Esophagus squamous epithelium (tissue), 5 donors: ENCODE data around the gene KLKB1. TPM values are rescaled to one million over a fixed set of nuclear protein-coding genes. Genes with fewer than 3 reads are reported as not detected.
"Not testable (repeated sequence)": the region's sequence is repeated elsewhere in the genome, so short reads cannot be mapped to it uniquely, and the experiment has no call there.

Source experiments
- DNase-seq: peaks from one replicate; lab custom pipeline; 2025; lab: John Stamatoyannopoulos, UW
- H3K27ac ChIP-seq, 4 donors: fragments of 200-600 bp; sonication (generic); one replicate each; pipeline ENCODE4 v1.5.1; 2016 to 2019; ENCODE audit warnings: mild to moderate bottlenecking in 1 of 4
- H3K27me3 ChIP-seq, 4 donors: fragments of 200-600 bp; sonication (generic); 1 replicate in 3 of 4; 2 replicates in 1 of 4; pipeline versions ENCODE4 v1.5.1 to v1.6.0; 2017 to 2021; ENCODE audit warnings: antibody characterized with exemption in 1 of 4
- H3K36me3 ChIP-seq, 3 donors: fragments of 200-600 bp; sonication (generic); one replicate each; pipeline ENCODE4 v1.5.1; 2016 to 2019
- H3K4me1 ChIP-seq, 3 donors: fragments of 200-600 bp; sonication (generic); one replicate each; pipeline ENCODE4 v1.5.1; 2017 to 2019
- H3K4me3 ChIP-seq, 4 donors: fragments of 200-600 bp; sonication (generic); 1 replicate in 3 of 4; 2 replicates in 1 of 4; pipeline ENCODE4 v1.5.1; 2016 to 2019; ENCODE audit warnings: mild to moderate bottlenecking in 2 of 4, moderate library complexity in 1 of 4
- H3K9me3 ChIP-seq, 3 donors: fragments of 200-600 bp; sonication (generic); one replicate each; pipeline ENCODE4 v1.5.1; 2016 to 2019
- CTCF ChIP-seq, 6 experiments: fragments of 450-650 bp in 4 of 6; fragments of 200-600 bp in 2 of 6; sonication (generic) in 2 of 6; IDR thresholded peaks; one replicate each; pipeline ENCODE4 v1.5.1; 2016 to 2019; ENCODE audit warnings: antibody characterized with exemption in 6 of 6, mild to moderate bottlenecking in 4 of 6, moderate library complexity in 4 of 6
- POLR2A ChIP-seq, 4 donors: fragments of 450-650 bp; IDR thresholded peaks; one replicate each; pipeline ENCODE4 v1.6.1; 2017; ENCODE audit warnings: antibody characterized with exemption in 4 of 4, mild to moderate bottlenecking in 4 of 4, moderate library complexity in 3 of 4
- WGBS, 2 donors: methylation state at CpG; one replicate each; pipeline ENCODE4 v1.1.5; 2018; 5-methylcytosine and 5-hydroxymethylcytosine counted together
- intact Hi-C: fragments of 100-400 bp; cut with DNase I; formaldehyde crosslinking; loops from one replicate; pipeline ENCODE4 v1.15.0; 2022
- total RNA-seq, 4 donors: library from RNA; depleted of rRNA; stranded (reverse); fragments of >200 nt; gene quantifications; one replicate each; pipeline ENCODE4 v1.1.0, GENCODE V29; 2016
- donor health status: DM: yes; HTN: yes; CAD: no.

The KLKB1 gene
- total RNA-seq, 4 donors from 2014 or later = 0.57 to 2.0 TPM; not detected in 2

GRCh38 chr4:186265683-186266652 is 38.7 kb downstream of the KLKB1 start, which contains the start of gene F11:
Gene F11, plus strand, starts transcription at chr4:186266189. Its CDS starts 948 bp downstream, at chr4:186267137.
- Histone ChIP-seq H3K27ac (no peak within 1 kb of the TSS), H3K4me1 (peaks cover 0 to 1% (median 0%) of the 10 kb centered on the region in 3 donors), H3K36me3 (no peaks in the 10 kb centered on the region), H3K27me3 (no peaks in the 10 kb centered on the region), H3K9me3 (no peaks in the 10 kb centered on the region), H3K4me3 (no peak within 1 kb of the TSS)
- WGBS, 2 donors = 68 to 74% methylated on average over 10 of the region's 10 CpGs
- no peak for DNase-seq
- TF ChIP-seq CTCF (IDR thresholded peaks at IDR 0.05) (no peak), POLR2A (IDR thresholded peaks at IDR 0.05) (no peak)
- intact Hi-C loops = no loop called here

DNA sequence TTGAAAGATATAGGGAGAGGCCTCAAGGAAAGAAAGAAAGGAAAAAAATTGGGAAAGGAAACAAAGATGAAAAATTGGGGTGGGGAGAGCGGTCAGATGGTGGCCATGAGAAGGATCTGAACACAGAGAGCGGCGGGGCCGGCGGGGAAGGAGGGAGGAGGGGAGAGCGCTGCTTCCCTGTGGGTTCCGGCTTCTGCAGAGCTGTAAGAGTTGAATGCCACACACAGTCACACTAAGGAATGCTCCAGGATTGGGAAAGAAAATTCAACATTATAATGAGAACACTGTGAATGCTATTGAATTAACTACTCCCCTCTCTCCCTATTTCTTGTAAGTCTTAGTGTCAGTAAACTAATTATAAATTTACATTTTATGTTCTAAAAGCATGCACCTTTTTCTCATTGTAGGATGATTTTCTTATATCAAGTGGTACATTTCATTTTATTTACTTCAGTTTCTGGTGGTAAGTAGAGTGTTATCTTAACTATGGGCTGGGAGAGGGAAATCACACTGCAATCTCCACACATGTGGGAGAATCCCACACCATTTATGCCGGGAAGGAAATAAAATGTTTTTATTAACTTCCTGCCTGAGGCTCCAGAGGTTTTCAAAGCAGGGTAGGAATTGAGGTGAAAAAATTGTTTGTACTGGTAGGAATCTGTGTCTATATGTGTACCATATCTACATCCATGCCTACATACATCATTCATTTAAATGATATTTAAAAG is 39.6 kb downstream of the KLKB1 start:
- H3K36me3 ChIP-seq = no peaks in the 10 kb centered on the region
- intact Hi-C loops = no loop called here
- 47 to 51% methylated on average over 8 of the region's 8 CpGs for WGBS, 2 donors
- H3K4me3 ChIP-seq = no peak overlapping the region
- H3K4me1 ChIP-seq = no peaks in the 10 kb centered on the region
- H3K9me3 ChIP-seq = no peaks in the 10 kb centered on the region
- no peak overlapping the region for H3K27ac ChIP-seq
- DNase-seq = no peak
- no peaks in the 10 kb centered on the region for H3K27me3 ChIP-seq
- TF ChIP-seq CTCF (IDR thresholded peaks at IDR 0.05) (no peak), POLR2A (IDR thresholded peaks at IDR 0.05) (no peak)

- Histone ChIP-seq H3K36me3 (no peaks in the 10 kb centered on the region), H3K27me3 (no peaks in the 10 kb centered on the region), H3K9me3 (no peaks in the 10 kb centered on the region), H3K4me1 (no peaks in the 10 kb centered on the region), H3K4me3 (no peak overlapping the region), H3K27ac (no peak overlapping the region)
- intact Hi-C loops = no loop called here
- TF ChIP-seq CTCF (IDR thresholded peaks at IDR 0.05) (no peak), POLR2A (IDR thresholded peaks at IDR 0.05) (no peak)
- WGBS, 2 donors = 74% methylated on average over 9 of the region's 9 CpGs
- DNase-seq = no peak
Measured at GRCh38 chr4:186271081-186271678, 43.9 kb downstream of the KLKB1 start.

GRCh38 chr4:186272699-186273391 is 45.5 kb downstream of the KLKB1 start:
- WGBS, 2 donors = 50 to 66% methylated on average over 4 of the region's 4 CpGs
- H3K27ac ChIP-seq = no peak overlapping the region
- no peak overlapping the region for H3K4me3 ChIP-seq
- intact Hi-C loops = no loop called here
- no peaks in the 10 kb centered on the region for H3K9me3 ChIP-seq
- no peaks in the 10 kb centered on the region for H3K4me1 ChIP-seq
- DNase-seq = no peak
- TF ChIP-seq CTCF (IDR thresholded peaks at IDR 0.05) = no peak
- TF ChIP-seq POLR2A (IDR thresholded peaks at IDR 0.05) = no peak
- H3K36me3 ChIP-seq = no peaks in the 10 kb centered on the region
- no peaks in the 10 kb centered on the region for H3K27me3 ChIP-seq

DNA sequence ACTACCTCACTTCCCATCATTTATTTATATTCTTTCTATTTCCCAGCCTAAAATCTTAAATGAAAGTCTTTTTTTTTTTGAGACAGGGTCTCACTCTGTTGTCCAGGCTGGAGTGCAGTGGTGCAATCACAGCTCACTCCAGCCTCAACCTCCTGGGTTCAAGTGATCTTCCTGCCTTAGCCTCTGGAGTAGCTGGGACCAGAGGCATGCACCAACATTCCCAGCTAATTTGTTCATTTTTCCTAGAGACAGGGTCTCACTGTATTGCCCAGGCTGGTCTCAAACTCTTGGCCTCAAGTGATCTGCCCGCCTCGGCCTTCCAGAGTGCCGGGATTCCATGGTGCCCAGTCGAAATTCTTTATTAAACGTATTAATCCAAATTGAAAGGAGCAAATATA is 46.1 kb downstream of the KLKB1 start:
- DNase-seq, H3K27ac ChIP-seq, H3K36me3 ChIP-seq, intact Hi-C loops, H3K4me1 ChIP-seq, H3K27me3 ChIP-seq, H3K9me3 ChIP-seq, H3K4me3 ChIP-seq: not testable (repeated sequence)
- 83 to 85% methylated on average over 5 of the region's 5 CpGs for WGBS, 2 donors
